Activated T-helper 1 cell treated with Interleukin-2 at 50 U/mL for 16 hours (primary cell): ENCODE measurements around the gene BICD2.

Experiments used
- DNase-seq: peaks from one replicate; pipeline ENCODE4 v3.0.0-alpha.2; 2020; ENCODE audit warnings: low read depth

The BICD2 gene

DNA sequence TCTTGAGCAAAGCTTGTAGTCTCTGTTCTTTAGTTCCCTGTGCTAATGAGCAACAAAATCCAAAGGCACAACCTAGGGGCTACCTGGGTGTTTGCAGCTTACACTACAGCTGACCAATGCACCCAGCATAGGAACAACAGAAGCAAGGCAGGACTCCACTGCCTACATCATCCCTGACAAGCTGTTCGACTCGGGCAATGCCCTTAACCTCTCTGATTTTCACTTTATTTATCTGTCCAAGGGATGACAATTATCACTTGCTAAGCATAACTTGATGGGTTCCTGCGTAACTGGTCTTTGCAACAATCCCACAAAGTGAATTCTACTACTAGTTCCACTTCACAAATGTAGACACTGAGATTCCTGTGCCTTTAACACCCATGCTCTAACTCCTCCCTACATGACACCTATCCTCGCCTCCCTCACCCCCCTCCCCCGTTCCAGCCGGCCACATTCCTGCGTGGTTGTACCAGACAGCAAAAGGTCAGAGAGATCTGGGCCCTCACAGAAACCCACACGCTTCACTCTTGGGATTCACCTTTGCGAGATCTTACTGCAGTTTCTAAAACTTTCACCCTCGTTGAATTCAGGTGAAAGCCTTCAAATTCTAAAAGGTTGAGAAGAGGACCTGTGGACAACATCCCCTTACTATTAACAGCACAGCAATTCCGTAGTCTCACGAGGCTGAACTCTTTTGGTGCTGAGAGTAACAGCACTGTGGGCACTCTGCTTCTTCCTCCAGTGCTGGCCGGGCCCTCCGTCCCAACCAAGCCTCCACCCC lies 95.7 kb downstream of the BICD2 start:
- DNase-seq, result peak; percentile 6

DNA sequence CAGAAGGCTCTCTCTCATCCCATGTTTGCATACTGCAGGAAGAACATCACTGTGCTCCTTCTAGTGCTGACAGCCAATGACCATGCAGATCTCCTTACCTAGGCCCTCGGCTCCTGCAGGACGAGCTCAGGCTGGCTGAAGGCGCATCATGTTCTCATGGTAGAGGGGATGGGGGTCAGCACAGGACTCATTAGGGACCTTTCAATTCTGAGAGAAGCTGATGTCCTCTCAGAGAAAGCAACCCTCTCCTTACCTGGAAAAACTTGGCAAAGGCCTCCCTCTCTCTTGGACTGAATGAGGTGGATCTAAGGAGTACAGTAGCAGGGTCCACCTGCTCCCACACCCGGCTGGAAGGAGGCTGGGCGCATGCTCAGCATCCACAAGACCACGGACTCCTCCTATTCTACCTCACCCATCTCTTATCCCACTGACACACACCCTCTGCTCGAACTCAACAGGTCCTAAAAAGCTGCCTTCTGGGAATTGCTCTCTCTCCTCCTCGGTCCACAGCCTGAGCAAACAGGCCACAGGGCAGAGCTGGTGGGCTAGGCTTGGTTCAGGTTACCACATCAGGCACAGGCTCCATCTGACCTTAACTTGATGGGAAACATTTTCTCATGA lies 97.6 kb downstream of the BICD2 start:
- no peak for DNase-seq

DNA sequence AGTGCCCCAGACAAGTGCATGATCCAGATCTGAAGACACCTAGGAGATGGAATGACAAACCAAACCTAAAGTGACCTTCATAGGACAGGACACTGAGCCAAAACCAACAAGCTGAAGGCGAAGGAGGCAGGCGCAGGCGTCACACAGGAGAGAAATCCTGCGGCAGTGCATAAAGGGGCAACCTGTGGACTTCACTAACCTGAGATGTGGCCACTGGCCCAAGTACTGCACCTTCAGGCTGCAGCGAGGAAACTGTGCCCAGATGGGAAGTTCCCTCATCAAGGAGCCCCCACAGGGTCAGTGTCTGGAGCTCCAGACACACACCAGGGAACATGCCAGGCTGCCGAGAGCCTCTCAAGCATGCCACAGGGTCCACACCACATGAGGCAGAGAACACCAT lies 98.4 kb downstream of the BICD2 start:
- no peak for DNase-seq

DNA sequence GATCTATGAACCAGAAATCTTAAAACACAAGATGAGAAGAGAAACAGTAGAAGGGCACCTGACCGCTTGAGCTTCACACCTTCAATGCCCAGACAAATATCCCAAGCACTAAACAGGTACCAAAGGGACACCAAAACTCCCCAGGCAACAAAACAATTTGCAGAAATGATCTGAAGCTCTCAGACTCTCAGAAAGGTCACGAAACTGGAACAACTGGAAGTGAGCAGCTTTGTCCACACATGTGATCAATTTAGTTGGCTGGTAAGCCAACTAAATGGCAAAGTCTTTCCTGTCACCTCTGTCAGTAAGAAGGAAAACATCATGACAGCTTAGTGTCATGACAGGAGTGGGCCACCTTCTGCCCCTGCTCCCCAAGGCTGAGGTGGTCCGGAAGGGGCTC lies 98.8 kb downstream of the BICD2 start:
- no peak for DNase-seq

DNA sequence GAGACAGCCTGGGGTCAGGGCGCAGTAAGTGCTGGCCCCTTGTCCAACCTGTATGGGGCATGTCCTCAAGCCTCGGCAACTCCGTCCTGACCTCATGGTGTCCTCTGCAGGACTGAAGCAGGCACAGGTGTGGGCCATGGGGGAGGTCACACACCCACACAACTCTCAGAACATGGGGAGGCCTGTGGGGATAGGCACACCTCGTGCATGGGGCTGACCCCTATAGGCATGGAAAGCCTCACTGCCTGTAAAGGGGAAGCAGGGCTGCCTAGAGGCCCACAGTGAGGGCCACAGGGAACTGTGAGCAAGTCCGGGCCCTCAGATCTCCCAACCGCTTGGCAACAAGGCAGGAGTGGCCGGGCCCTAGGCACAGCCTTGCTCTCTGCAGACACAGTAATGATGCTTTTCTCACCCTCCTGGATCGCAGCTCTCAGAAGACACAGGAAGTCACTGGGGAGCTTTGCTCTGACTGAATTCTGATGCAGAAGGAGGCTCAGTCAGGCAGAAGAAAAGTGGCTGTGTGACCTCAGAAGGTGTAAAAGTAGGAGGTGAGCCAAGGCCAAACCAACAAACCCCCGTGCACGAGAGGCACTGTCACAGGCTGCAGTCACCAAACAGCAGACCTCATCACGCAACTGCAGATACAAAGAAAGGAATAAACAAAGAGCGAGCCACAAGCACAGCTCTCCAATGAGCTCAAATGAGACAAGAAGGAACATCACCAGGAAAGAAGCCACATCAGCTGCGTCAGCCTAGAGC lies 100.1 kb downstream of the BICD2 start:
- DNase-seq, result no peak

DNA sequence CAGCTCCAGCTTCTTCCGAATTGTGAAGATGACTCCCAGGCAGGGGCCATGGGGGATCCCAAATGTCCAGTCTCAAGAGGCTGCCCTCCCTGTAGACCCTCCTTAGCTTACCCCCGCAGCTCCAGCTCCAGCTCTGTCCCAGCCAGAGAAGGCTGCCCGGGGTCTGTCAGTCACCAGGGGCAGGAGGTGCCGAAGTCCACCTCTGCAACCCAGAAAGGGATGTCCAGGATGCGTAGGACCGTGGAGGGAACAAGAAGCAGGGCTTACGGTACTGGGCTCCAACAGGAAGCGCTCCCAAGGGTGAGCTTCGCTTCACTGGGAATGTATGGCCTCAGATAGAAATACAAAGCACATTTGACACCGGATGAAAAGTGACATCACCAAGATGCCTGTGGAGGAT lies 100.7 kb downstream of the BICD2 start:
- no peak for DNase-seq

DNA sequence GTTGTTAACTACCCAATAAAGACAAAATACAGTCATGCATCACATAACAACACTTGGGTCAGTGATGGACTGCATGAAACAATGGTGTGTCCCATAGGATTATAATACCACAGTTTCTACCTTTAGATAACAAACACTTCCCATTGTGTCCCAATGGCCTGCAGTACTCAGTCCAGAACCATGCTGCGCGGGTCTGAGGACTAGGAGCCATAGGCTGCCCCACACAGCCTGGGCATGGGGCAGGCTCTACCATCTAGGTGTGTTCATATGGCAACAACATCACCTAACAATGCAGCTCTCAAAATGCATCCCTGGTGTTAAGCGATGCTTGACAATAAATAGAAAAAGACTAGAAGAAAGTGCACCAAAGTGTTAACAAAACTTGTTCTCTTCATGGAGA lies 101.5 kb downstream of the BICD2 start:
- no peak for DNase-seq

DNA sequence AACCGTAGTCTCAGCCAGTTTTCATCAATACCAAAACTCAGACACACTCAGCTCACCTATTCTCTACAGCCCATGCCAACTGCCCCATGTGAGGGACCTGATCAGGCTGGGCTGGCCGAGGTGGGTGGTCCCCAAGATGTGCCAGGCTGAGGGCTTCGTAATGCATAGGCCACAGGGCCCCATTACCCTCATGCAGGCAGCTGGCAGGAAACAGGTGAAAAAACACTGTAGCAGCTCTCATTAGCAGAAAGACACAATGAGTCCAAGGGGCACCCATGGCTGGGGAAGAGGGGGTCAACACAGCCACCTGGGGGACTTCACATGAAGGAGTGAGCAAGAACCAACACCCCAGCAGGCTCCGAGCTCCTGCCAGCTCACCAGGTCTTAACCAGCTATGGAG lies 102.9 kb downstream of the BICD2 start:
- no peak for DNase-seq
